Adrenal gland (tissue), 5 donors: ENCODE data around the gene NCDN.

Source experiments
- POLR2A ChIP-seq, 2 donors: fragments of 450-650 bp; IDR thresholded peaks; one replicate each; pipeline ENCODE4 v1.6.1; 2017; ENCODE audit warnings: antibody characterized with exemption in 2 of 2, mild to moderate bottlenecking in 2 of 2, moderate library complexity in 1 of 2
- TF ChIP-seq, protein P1 (sequence below), 6 experiments: fragments of 450-650 bp in 4 of 6; fragments of 200-600 bp in 2 of 6; sonication (generic) in 1 of 6; IDR thresholded peaks; 1 replicate in 5 of 6; 2 replicates in 1 of 6; pipeline versions ENCODE4 v1.5.1 to v1.8.0; 2016 to 2021; ENCODE audit warnings: antibody characterized with exemption in 6 of 6, mild to moderate bottlenecking in 2 of 6, moderate library complexity in 1 of 6
- donor health status: DM: no; HTN: no; CAD: no.

DNA sequence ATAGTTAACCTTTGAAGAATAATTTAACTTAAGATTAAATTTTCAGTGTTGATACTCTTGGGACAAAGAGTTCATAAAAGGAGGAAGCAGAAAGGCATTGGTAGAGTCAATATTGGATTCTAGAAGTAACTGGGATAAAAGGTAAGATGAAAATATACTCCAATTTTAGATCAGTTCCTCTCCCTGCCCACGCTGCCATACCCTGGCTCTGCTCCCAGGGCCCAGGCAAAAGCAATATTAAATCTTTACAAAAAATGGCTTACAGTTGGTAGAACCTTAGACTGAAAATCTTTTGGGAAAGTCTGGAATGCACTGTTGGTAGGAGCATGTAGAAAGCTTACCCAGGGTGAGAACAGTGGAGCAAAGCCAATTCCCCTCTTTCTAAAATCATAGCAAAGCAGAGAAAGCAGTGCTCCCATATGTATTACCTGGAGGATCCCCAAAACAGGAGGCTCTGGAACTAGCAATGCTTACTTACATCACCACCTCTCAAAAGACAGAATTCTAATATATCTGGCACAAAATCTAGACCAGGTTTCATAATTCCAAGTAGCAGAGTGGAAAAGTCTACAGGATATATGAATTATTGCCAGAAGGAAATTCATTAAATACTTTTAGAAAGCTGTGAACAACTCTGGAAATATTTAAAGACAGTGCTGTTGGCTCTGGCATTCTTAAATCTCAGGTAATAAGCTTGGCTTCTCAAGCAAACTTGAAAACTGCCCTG, 24.9 kb upstream of the NCDN start:
- TF ChIP-seq POLR2A (IDR thresholded peaks at IDR 0.05) = no peak
- TF ChIP-seq, protein P1, sequence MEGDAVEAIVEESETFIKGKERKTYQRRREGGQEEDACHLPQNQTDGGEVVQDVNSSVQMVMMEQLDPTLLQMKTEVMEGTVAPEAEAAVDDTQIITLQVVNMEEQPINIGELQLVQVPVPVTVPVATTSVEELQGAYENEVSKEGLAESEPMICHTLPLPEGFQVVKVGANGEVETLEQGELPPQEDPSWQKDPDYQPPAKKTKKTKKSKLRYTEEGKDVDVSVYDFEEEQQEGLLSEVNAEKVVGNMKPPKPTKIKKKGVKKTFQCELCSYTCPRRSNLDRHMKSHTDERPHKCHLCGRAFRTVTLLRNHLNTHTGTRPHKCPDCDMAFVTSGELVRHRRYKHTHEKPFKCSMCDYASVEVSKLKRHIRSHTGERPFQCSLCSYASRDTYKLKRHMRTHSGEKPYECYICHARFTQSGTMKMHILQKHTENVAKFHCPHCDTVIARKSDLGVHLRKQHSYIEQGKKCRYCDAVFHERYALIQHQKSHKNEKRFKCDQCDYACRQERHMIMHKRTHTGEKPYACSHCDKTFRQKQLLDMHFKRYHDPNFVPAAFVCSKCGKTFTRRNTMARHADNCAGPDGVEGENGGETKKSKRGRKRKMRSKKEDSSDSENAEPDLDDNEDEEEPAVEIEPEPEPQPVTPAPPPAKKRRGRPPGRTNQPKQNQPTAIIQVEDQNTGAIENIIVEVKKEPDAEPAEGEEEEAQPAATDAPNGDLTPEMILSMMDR (IDR thresholded peaks at IDR 0.05) = no peak
